Colonic mucosa (tissue), 4 donors: ENCODE data around the gene SLC9A9. TPM values are rescaled to one million over a fixed set of nuclear protein-coding genes. Genes with fewer than 3 reads are reported as not detected.

Experiments used
- DNase-seq: peaks from one replicate; pipeline ENCODE4 v3.0.0-alpha.2; 2020
- H3K27ac ChIP-seq: fragments of 200-600 bp; one replicate; pipeline ENCODE4 v1.8.0; 2021
- H3K27me3 ChIP-seq: fragments of 200-600 bp; one replicate; pipeline ENCODE4 v1.8.0; 2021
- H3K36me3 ChIP-seq: fragments of 200-600 bp; one replicate; pipeline ENCODE4 v1.8.0; 2021
- H3K4me1 ChIP-seq: fragments of 200-600 bp; one replicate; pipeline ENCODE4 v1.8.0; 2021; ENCODE audit warnings: mild to moderate bottlenecking
- H3K4me3 ChIP-seq: fragments of 200-600 bp; one replicate; pipeline ENCODE4 v1.8.0; 2021
- H3K9ac ChIP-seq, 2 donors: one replicate each; pipeline ENCODE4 v1.7.0; 2013; ENCODE audit warnings: control low read depth in 2 of 2, low read depth in 2 of 2, low read length in 2 of 2
- H3K9me3 ChIP-seq: fragments of 200-600 bp; one replicate; pipeline ENCODE4 v1.8.0; 2021
- intact Hi-C: fragments of 100-400 bp; cut with DNase I; formaldehyde crosslinking; loops from one replicate; pipeline ENCODE4 v1.14.1; 2022
- total RNA-seq, 2 donors: library from RNA; stranded (reverse); fragmentation: NEBNext Ultra II Directional in 1 of 2; extraction: Animal tissue kit (Norgen Biotek cat#: 25700) in 1 of 2; gene quantifications; one replicate each; pipeline ENCODE4 v1.2.1, GENCODE V29; 2021
- TF ChIP-seq, protein P1 (sequence below): fragments of 200-600 bp; IDR thresholded peaks from one replicate; pipeline ENCODE4 v1.8.0; 2022; ENCODE audit warnings: antibody characterized with exemption, mild to moderate bottlenecking
- donor health status: healthy.
- donor health status: DM: no; HTN: no; CAD: no.
- donor health status: DM: no; HTN: no; CAD: no.

Gene SLC9A9
- total RNA-seq, 2 donors from 2014 or later, result 2.5 to 6.5 TPM

DNA sequence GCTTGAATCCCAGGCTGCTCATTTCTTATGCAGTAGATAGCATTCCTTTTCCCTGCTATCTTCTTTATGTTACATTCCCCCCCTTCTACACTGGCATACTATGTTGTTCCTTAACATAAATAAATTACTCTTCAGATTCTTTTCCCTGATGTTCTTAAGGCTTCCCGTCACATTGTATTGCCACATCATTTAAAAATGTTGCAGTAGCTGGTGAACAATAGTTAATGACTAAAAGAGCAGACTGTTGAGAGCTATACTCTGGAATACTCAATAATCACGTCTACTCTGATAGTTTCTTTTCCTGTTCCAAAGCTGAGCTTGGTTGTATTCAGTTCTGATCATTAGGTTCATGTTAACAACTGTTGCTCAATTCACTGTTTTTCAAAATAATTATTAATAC lies 508.8 kb downstream of the SLC9A9 start:
- Histone ChIP-seq H3K9me3 (no peaks in the 10 kb centered on the region), H3K9ac (no peak overlapping the region), H3K36me3 (no peaks in the 10 kb centered on the region), H3K4me1 (no peaks in the 10 kb centered on the region), H3K4me3 (no peak overlapping the region), H3K27ac (no peak overlapping the region), H3K27me3 (no peaks in the 10 kb centered on the region)
- no peak for DNase-seq
- intact Hi-C loops, result no loop called here
- TF ChIP-seq, protein P1, sequence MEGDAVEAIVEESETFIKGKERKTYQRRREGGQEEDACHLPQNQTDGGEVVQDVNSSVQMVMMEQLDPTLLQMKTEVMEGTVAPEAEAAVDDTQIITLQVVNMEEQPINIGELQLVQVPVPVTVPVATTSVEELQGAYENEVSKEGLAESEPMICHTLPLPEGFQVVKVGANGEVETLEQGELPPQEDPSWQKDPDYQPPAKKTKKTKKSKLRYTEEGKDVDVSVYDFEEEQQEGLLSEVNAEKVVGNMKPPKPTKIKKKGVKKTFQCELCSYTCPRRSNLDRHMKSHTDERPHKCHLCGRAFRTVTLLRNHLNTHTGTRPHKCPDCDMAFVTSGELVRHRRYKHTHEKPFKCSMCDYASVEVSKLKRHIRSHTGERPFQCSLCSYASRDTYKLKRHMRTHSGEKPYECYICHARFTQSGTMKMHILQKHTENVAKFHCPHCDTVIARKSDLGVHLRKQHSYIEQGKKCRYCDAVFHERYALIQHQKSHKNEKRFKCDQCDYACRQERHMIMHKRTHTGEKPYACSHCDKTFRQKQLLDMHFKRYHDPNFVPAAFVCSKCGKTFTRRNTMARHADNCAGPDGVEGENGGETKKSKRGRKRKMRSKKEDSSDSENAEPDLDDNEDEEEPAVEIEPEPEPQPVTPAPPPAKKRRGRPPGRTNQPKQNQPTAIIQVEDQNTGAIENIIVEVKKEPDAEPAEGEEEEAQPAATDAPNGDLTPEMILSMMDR, result no peak

DNA sequence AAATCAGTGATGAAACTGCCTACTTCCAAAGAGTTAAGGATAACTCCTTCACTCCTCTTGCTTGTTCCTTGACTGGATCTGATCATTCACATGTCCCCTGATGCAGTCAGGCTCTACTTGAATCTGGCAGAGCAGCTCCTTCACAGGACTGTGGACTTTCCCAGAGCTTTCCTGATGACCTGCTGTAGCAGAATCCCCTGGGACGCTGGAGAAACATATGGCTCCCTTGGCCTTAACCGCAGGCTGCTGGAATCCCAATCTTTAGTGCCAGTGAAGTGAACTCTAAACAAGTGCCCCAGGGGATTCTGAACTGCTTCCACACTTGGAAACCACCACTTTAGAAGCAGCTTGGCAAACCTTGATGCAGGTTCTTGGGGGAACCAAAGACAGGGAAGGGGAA lies 510.9 kb downstream of the SLC9A9 start:
- Histone ChIP-seq H3K36me3 (no peaks in the 10 kb centered on the region), H3K4me1 (no peaks in the 10 kb centered on the region), H3K27ac (no peak overlapping the region), H3K9ac (no peak overlapping the region), H3K4me3 (no peak overlapping the region), H3K9me3 (no peaks in the 10 kb centered on the region), H3K27me3 (no peaks in the 10 kb centered on the region)
- TF ChIP-seq, protein P1, result no peak
- DNase-seq, result no peak
- intact Hi-C loops, result no loop called here

DNA sequence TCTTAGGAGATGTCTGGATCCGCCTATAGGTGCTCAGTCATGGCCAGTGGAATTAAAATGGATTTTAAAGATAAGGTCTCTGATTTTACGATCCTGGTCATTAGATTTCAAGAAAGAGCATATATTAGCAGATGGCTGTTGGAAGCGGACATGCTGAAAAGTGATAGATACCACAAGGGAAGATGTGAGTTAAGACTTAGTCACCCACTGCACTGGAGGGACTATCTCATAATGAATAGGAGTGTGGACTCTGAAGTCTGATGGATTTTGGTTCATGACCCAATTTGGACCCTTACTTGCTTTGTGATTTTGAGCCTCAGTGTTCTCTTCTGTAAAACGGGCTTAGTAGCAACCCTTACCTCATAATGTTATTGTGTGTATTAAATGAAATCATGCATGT lies 514.0 kb downstream of the SLC9A9 start:
- no peak for DNase-seq
- H3K9ac ChIP-seq, result no peak overlapping the region
- TF ChIP-seq, protein P1, result no peak
- no peak overlapping the region for H3K4me3 ChIP-seq
- no peak overlapping the region for H3K27ac ChIP-seq
- H3K36me3 ChIP-seq, result no peaks in the 10 kb centered on the region
- H3K27me3 ChIP-seq, result no peaks in the 10 kb centered on the region
- no peaks in the 10 kb centered on the region for H3K4me1 ChIP-seq
- intact Hi-C loops, result no loop called here
- H3K9me3 ChIP-seq, result no peaks in the 10 kb centered on the region

DNA sequence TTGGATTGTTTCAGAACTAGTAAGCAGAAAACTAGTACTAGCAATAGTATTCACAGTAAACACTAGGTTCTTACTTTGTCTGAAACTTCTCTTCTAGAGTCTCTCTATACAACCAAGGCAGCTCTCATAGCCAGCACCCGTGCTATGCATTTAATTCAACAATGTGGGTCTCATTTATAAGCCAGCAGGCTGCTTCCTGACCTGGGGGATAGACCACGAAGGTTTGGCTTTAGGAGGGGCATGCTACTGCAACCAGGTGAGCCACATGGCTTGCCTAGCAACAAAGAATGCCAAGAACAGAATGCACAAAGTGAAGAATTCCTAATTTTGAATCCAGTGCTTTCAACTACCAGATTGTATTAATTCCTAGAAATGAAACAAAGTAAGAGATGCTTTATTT lies 514.9 kb downstream of the SLC9A9 start:
- H3K4me3 ChIP-seq, result no peak overlapping the region
- no peaks in the 10 kb centered on the region for H3K9me3 ChIP-seq
- TF ChIP-seq, protein P1, result no peak
- DNase-seq, result no peak
- no peaks in the 10 kb centered on the region for H3K4me1 ChIP-seq
- H3K27me3 ChIP-seq, result no peaks in the 10 kb centered on the region
- H3K27ac ChIP-seq, result no peak overlapping the region
- intact Hi-C loops, result no loop called here
- H3K9ac ChIP-seq, result no peak overlapping the region
- H3K36me3 ChIP-seq, result no peaks in the 10 kb centered on the region

DNA sequence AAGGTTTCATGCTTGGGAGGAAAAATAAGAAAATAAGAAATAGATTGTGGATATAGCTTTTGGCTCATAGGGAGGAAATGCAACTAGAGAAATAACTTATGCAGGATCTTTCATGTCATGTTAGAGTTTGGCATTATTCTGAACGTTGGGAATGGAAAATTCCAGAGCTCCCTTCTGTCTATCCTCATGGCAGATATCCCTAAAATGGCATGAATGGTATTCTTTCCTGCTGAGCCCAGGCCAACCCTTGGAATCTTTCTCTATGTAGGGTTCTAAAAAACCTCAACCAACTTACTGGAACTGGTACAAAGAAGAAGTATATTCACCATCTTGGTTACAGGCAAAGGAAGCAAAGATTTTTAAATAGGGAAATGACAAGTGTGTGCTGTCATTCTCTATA lies 516.2 kb downstream of the SLC9A9 start:
- H3K9me3 ChIP-seq, result no peaks in the 10 kb centered on the region
- TF ChIP-seq, protein P1, result no peak
- H3K36me3 ChIP-seq, result no peaks in the 10 kb centered on the region
- DNase-seq, result no peak
- no peak overlapping the region for H3K9ac ChIP-seq
- no peaks in the 10 kb centered on the region for H3K27me3 ChIP-seq
- intact Hi-C loops, result no loop called here
- no peak overlapping the region for H3K4me3 ChIP-seq
- no peak overlapping the region for H3K27ac ChIP-seq
- H3K4me1 ChIP-seq, result no peaks in the 10 kb centered on the region

DNA sequence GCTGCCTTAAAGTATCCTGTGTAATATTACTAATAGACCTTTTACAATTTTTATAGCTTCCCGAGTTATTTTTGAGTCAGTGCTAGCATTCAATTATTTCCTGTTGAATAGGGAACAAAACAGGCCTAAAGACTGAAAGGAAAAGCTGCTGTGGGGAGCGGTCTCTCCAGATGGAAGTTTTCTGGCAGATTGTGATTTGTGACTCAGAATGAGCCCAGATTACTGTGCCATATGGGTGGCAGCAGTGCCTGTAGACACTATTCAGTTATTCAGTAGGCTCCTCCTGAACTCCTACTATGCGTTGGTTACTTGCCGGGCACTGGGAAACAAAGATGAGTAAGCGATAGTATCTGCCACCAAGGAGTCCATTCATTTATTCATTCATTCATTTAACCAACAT lies 516.9 kb downstream of the SLC9A9 start:
- intact Hi-C loops, result no loop called here
- no peaks in the 10 kb centered on the region for H3K36me3 ChIP-seq
- TF ChIP-seq, protein P1, result no peak
- DNase-seq, result no peak
- no peaks in the 10 kb centered on the region for H3K27me3 ChIP-seq
- H3K4me1 ChIP-seq, result no peaks in the 10 kb centered on the region
- H3K4me3 ChIP-seq, result no peak overlapping the region
- no peak overlapping the region for H3K9ac ChIP-seq
- H3K27ac ChIP-seq, result no peak overlapping the region
- H3K9me3 ChIP-seq, result no peaks in the 10 kb centered on the region
